ENCODE data around the gene RYR3.

The RYR3 gene

DNA sequence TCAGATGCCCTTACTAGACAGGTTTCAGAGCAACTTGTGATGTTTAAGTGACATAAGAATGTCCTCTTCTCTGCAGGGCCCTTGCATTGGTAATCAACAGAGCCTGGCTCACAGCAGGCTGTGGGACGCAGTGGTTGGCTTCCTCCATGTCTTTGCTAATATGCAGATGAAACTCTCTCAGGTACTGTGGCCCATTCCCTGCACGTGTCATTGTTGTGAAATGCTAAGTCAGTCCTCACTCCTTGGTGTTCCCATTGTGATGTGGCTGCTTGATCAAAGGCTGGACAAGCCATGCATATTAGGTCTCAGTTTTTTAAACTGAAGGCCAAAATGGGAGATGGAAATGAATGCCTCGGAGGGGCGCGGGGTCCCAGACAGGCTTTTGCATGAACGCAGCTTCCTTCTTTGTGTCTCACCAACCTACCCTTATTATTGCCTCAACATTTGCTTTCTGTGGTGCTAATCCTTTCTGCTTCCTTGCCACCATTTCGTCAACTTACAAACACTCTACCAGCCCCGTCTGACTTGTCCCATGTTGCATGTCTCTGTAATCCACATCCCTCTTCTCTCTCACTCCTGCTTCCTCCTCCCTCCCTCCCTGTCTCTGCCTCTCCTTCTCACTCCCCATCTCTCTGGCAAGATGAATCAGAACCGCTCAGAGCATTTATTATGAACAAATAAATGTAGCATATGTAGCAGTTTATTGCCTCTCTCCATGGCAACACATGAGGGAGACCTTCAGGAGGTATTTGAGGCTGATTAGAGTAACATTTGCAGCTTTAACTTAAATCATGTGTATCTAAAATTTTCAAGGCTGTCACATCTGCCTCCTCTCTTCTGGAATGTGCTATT is 524.4 kb downstream of the RYR3 start:
- no peak overlapping the region for H3K4me3 ChIP-seq (ENCODE audit: low read depth, low read length)
- TF ChIP-seq, protein P1, sequence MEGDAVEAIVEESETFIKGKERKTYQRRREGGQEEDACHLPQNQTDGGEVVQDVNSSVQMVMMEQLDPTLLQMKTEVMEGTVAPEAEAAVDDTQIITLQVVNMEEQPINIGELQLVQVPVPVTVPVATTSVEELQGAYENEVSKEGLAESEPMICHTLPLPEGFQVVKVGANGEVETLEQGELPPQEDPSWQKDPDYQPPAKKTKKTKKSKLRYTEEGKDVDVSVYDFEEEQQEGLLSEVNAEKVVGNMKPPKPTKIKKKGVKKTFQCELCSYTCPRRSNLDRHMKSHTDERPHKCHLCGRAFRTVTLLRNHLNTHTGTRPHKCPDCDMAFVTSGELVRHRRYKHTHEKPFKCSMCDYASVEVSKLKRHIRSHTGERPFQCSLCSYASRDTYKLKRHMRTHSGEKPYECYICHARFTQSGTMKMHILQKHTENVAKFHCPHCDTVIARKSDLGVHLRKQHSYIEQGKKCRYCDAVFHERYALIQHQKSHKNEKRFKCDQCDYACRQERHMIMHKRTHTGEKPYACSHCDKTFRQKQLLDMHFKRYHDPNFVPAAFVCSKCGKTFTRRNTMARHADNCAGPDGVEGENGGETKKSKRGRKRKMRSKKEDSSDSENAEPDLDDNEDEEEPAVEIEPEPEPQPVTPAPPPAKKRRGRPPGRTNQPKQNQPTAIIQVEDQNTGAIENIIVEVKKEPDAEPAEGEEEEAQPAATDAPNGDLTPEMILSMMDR (IDR thresholded peaks at IDR 0.05; ENCODE audit: borderline replicate concordance, insufficient read depth, low read depth, low read length): no peak

DNA sequence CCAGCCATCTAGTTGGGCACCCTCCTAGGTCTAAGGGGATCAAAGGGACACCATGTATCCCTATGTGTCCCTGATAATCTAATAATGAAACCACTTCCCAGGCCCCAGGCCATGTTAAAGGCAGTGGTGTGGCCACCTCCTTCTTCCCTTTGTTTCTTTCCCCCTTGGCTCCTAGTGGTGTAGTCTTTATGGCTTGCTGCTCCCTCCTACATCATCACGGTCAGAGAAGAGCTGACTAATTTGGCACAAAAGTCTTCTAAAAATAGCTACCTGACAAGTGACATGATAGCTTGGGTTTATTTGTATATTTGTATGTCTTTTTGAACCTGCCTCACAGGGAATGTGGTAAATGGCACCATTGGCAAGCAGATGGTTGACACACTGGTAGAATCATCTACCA is 526.5 kb downstream of the RYR3 start:
- TF ChIP-seq, protein P1 (IDR thresholded peaks at IDR 0.05; ENCODE audit: borderline replicate concordance, insufficient read depth, low read depth, low read length): no peak
- H3K4me3 ChIP-seq (ENCODE audit: low read depth, low read length): no peak overlapping the region

DNA sequence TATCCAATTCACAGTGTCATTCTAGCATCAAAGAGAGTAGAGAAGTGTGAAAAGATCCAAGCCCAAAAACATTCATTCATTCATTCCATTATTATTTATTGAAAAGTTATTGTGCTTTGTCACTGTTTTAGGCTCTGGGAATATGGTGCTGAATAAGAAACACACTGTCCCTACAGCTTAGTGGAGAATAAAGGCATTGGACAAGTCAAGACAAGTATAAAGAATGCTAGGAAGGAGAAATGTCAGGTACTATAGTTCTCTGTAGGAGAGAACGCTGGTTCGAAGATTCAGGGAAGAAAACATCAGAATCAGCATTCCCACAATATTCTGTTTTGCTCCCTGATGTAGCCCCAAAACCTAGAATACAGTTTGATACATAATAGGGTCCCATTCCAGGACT is 528.8 kb downstream of the RYR3 start:
- no peak overlapping the region for H3K4me3 ChIP-seq (ENCODE audit: low read depth, low read length)
- TF ChIP-seq, protein P1 (IDR thresholded peaks at IDR 0.05; ENCODE audit: borderline replicate concordance, insufficient read depth, low read depth, low read length): no peak

DNA sequence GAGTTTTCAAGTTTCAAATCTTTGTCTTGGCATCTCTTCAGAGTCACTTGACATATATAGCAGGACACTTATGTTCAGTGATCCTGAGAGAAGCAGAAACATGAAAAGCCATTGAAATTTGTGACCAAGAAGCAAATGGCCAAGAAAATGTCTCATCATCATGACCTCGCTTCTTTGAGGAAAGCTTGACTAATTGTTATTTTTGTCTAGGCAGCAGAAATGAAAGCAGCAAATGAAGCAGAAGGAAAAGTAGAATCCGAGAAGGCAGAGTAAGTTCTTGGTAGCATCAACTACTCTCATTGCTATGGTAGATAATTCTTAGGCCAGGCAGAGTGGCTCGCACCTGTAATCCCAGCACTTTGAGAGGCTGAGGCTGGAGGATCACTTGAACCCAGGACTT is 529.8 kb downstream of the RYR3 start:
- TF ChIP-seq, protein P1 (IDR thresholded peaks at IDR 0.05; ENCODE audit: borderline replicate concordance, insufficient read depth, low read depth, low read length): no peak
- no peak overlapping the region for H3K4me3 ChIP-seq (ENCODE audit: low read depth, low read length)

DNA sequence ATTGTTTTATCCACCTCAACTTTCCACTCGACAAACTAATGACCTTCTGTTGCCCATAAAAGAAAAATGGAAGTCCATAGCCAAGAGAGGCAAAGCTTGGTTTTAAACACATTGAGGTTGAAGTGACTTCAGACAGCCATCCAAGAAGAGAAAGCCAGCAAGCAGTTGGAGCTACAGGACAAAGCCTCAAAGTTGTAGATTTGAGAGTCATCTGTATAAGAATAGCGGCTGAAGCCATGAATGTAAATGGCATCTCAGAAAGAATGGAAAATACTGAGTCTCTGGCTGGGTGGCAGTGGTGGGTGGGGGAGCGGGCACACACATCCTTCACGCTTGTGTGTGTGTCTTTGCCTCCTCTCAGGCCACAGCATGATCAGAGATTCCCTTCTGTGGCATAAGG is 533.4 kb downstream of the RYR3 start:
- TF ChIP-seq, protein P1 (IDR thresholded peaks at IDR 0.05; ENCODE audit: borderline replicate concordance, insufficient read depth, low read depth, low read length): no peak
- no peak overlapping the region for H3K4me3 ChIP-seq (ENCODE audit: low read depth, low read length)

DNA sequence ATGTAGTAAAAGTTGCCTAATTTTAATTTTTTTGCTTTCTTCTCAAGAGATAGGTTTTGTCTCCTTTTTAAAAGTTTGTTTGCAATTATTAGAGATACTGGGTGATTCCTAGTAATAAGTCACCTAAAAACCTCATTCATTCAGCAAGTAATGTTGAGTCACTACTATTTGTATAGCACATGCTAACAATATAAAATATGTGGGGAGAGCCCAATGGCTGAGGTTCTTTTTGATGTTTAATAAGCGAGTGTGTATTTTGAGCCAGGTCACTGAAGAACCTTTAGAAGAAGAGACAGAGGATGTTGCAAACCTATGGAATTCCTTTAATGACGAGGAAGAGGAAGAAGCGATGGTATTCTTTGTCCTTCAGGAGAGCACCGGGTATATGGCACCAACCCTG is 533.8 kb downstream of the RYR3 start:
- no peak overlapping the region for H3K4me3 ChIP-seq (ENCODE audit: low read depth, low read length)
- TF ChIP-seq, protein P1 (IDR thresholded peaks at IDR 0.05; ENCODE audit: borderline replicate concordance, insufficient read depth, low read depth, low read length): no peak

DNA sequence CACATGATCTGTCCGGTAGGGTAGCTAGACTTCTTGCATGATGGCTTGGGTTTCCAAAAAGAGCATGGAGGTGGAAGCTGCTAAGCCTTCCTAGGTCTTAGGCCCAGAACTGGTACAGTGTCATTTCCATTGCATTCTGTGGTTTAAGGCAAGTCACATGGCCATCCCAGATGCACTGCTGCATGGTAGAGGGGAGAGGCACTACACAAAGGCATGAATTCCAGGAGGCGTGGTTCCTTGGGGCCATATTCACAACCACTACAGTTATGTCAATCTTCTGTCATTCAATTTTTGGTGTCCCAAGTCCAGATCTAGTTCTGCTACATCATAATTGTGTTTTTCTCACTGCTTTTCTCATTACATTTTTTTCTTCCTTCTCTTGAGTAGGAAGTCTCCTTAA is 535.4 kb downstream of the RYR3 start:
- TF ChIP-seq, protein P1 (IDR thresholded peaks at IDR 0.05; ENCODE audit: borderline replicate concordance, insufficient read depth, low read depth, low read length): no peak

More for the DNA sequence above, 535.4 kb downstream of the RYR3 start:
- H3K4me3 ChIP-seq (ENCODE audit: low read depth, low read length): no peak overlapping the region
